ENCODE measurements around the gene TSPAN12.
"Not testable (repeated sequence)": the region's sequence is repeated elsewhere in the genome, so short reads cannot be mapped to it uniquely, and the experiment has no call there.

TSPAN12 gene

GRCh38 chr7:120799813-120800475 is 58.0 kb downstream of the TSPAN12 start:
- no peak for DNase-seq

DNA sequence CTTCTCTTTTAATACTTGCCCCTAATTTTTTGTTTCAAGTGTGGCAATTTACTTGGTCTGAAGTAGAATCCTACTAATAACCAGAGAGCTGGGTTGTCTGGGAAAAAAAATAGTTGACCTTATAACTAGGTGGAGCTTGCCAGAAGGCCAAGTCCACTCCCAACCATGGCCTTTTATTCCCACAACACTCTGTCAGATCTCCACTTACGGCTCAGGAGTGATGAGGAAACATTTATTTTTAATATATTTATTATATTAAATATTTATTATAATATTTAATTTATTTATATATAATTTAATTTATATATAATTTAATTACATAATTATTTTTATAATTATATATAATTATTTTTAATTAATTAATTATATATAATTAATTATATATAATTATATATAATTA is 58.8 kb downstream of the TSPAN12 start:
- no peak for DNase-seq

DNA sequence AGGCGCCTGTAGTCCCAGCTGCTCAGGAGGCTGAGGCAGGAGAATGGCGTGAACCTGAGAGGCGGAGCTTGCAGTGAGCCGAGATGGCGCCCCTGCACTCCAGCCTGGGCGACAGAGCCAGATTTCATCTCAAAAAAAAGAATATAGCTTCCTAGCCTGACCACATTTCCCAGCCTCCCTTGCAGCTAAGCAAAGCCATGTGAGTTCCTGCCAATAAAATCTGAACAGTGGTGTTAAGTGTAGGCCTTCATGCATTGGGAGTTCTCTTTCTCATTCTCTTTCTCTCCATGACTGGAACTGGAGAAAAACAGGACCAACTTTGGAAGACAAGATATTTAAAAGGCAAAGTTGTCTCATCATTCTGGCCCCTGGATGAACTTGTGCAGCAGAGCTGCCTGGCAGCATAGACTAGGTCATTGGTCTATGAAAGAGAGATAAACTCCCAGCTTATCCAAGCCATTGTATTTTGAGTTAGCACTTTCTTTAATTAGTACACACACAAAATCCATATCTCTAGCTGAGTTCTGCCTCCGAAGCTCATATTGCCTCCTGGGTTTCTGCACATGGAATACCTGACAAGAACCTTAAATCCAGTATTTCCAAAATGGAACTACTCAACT is 60.8 kb downstream of the TSPAN12 start:
- no peak for DNase-seq

- peak; percentile 8 for DNase-seq
Measured at GRCh38 chr7:120794106-120794729, 63.7 kb downstream of the TSPAN12 start.

GRCh38 chr7:120793213-120793936 is 64.6 kb downstream of the TSPAN12 start:
- DNase-seq = no peak

- no peak for DNase-seq
Measured at GRCh38 chr7:120792861-120793130, 65.1 kb downstream of the TSPAN12 start.

- peak; percentile 61 for DNase-seq
Measured at GRCh38 chr7:120792091-120792860, 65.7 kb downstream of the TSPAN12 start.

- DNase-seq = no peak
Measured at GRCh38 chr7:120785095-120785494, 72.8 kb downstream of the TSPAN12 start.

- DNase-seq = no peak
Measured at GRCh38 chr7:120783721-120784120, 74.2 kb downstream of the TSPAN12 start.

DNA sequence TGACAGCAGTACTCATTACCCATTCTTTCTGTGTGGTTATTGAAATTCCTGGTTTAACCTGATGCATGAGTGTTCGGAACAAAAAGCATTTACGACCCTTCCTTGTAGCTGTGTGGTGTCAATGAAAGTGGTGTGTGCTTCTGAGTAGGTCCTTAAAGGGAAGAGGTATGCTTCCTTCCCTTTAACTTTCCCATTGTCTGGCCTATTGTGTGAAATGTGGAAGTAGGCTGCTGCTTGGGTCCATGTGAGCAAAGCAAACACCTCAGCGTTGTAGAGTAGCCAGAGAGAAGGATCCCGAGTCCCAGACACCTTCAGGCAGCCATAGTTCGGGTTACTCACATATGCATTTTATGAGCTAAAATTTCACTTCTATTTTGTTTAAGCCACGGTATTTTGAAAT is 74.7 kb downstream of the TSPAN12 start:
- no peak for DNase-seq

DNA sequence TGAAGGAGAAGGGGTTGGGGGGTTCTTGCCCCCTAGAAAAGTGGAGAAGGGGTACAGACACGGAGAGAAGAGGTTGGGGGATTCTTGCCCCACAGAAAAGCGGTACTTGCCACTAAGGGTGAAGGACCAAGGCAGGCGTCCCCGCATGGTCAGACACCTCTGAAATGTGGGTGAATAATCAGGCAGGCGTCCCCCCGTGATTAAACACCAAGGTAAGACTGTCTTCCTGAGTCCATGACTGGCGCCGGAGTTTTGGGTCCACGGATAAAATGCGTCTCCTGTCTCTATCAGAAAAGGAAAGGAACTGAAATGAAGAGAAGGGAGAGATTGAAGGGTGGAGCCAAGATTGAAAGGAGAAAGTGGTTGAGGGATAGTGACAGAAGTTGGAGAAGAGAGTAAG is 76.0 kb downstream of the TSPAN12 start:
- DNase-seq = not testable (repeated sequence)

- no peak for DNase-seq
Measured at GRCh38 chr7:120780938-120781337, 77.0 kb downstream of the TSPAN12 start.

DNA sequence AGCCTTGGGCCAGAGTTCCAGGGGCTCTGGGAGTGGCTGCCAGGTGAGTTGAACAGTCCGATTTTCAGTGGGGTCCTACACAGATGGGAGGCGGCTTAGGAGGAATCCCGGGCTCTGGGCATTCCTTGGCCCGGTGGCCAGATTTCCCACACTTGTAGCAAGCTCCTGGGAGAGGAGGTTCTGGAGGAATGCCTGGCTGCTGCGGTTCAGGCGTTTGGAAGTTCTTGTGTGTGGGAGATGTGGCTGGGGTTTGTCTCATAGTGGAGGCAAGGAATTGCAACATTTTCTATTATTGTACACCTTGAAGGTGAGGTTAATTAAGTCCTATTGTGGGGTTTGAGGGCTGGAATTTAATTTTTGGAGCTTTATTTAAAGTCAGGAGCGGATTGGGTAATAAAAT is 77.5 kb downstream of the TSPAN12 start:
- not testable (repeated sequence) for DNase-seq

DNA sequence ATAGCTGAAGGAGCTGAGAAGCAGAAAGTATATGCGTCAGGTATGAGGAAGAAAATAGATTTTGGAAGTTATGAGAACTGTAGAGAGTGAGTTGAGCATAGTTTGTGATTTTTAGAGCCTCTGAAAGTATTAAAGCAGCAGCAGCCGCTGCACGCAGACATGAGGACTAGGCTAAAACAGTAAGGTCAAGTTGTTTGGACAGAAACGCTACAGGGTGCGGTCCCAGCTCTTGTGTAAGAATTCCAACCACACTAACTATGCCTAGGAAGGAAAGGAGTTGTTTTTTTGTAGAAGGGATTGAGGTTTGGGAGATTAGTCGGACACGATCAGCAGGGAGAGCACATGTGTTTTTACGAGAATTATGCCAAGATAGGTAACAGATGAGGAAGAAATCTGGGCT is 78.9 kb downstream of the TSPAN12 start:
- not testable (repeated sequence) for DNase-seq

GRCh38 chr7:120775755-120776154 is 82.2 kb downstream of the TSPAN12 start:
- DNase-seq = no peak

DNA sequence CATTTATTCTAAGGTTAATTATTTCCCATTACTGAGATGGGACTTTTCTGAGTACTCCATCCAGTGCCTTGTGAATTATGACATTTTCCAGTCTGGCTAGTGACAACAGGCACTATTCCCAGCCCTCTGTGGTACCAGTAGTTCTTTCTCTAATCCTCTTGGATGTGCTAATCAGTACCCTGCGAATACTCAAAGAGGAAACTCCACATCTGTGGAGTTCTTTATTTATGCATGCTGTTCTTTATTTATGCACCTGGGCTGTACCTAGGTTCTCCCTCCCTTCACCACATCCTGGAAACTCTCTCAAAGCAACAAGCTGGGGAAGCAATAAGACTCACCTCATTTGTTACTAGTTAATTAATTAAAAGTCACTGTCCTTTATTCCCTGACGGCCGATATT is 83.5 kb downstream of the TSPAN12 start:
- no peak for DNase-seq

DNA sequence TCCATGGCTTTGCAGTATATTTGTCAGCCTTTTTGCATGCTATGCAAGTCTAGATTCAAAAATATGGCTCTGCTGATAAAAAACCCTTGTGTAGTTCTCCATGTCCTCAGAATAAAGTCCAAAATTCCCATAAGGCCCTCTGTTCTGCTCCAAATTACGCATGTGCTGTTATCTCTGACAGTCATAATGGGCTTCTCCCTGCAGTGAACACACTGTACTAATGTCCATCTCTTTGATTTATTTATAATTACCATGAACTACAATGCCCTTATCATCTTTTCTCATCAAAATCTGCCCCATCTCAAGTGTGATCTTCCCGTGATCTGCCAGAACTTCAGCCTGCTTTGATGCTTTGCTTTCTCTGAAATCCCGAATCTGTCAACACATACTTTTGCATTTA is 87.7 kb downstream of the TSPAN12 start:
- DNase-seq = no peak

GRCh38 chr7:120760851-120761250 is 97.1 kb downstream of the TSPAN12 start:
- no peak for DNase-seq

- DNase-seq = no peak
Measured at GRCh38 chr7:120760050-120760449, 97.9 kb downstream of the TSPAN12 start.

DNA sequence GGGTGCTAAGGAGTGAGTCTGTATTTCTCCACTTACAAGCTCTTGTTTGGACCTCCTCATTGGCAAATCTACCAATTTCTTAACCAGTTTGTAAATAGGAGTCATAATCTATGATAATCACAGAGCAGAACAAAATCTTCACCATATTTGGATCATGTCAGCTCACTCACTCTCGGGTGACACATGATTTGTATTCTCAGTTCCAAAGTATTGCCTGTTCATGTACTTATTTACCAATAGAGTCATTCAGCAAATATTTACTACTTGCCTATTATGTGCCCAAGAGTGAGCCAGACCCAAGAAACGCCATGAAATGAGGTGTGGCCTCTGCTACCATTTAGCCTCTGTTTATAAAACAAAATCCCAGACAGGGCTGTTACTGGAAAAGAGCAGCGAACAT is 114.8 kb downstream of the TSPAN12 start:
- no peak for DNase-seq

GRCh38 chr7:120742372-120742771 is 115.6 kb downstream of the TSPAN12 start:
- DNase-seq = no peak

DNA sequence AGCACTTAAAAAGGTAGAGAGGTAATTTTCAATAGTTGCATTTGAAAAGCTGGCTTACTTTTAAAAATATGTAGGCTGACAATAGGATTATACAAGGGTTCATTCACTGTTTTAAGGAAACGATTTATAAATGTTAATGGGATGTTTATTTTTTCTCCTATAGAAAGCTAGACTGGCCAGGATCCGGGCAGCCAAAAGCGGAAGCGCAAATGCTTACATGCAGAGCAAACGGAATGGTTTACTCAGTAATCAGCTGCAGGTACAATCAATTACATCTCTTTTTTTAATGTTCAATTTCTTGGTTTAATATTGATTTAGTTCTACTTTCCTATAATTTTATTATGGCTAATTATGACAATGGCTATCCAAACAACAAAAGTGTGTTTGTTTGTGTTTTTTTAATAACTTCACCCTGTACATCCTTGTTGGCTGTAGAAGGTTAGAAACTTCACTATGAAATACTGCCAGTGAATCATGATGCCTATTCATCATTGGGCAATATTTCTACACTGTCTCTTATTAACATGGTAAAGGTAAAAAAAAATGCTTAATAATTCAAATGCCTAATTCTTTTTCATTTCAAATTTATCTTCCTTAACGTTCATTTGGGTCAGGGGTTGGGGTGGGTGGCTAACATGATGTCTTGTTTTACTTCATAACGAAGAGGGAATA is 116.4 kb downstream of the TSPAN12 start:
- no peak for DNase-seq

GRCh38 chr7:120740348-120740747 is 117.6 kb downstream of the TSPAN12 start:
- DNase-seq = no peak
